Measurements from ENCODE around the gene WDR83.

GRCh38 chr19:12670159-12670928, 3.7 kb downstream of the WDR83 start:
- TF ChIP-seq CTCF (IDR thresholded peaks at IDR 0.05) (no peak), POLR2AphosphoS5 (IDR thresholded peaks at IDR 0.05) (no peak), POLR2A (IDR thresholded peaks at IDR 0.05; ENCODE audit: low read depth) (no peak)
